GM23248 (cell line): Measurements from ENCODE around the gene CCL22.

ENCODE experiments used
- EZH2 ChIP-seq: fragments of 200-600 bp; sonication (generic); IDR thresholded peaks from 2 replicates; pipeline ENCODE4 v1.6.1; 2018; ENCODE audit warnings: antibody characterized with exemption, mild to moderate bottlenecking; ENCODE audit not compliant: insufficient read depth, poor library complexity, severe bottlenecking
- EZH2phosphoT487 ChIP-seq: fragments of 200-600 bp; sonication (generic); IDR thresholded peaks from 2 replicates; pipeline ENCODE4 v1.6.1; 2018; ENCODE audit warnings: antibody characterized with exemption, moderate library complexity, mild to moderate bottlenecking, low read depth; ENCODE audit not compliant: insufficient read depth

DNA sequence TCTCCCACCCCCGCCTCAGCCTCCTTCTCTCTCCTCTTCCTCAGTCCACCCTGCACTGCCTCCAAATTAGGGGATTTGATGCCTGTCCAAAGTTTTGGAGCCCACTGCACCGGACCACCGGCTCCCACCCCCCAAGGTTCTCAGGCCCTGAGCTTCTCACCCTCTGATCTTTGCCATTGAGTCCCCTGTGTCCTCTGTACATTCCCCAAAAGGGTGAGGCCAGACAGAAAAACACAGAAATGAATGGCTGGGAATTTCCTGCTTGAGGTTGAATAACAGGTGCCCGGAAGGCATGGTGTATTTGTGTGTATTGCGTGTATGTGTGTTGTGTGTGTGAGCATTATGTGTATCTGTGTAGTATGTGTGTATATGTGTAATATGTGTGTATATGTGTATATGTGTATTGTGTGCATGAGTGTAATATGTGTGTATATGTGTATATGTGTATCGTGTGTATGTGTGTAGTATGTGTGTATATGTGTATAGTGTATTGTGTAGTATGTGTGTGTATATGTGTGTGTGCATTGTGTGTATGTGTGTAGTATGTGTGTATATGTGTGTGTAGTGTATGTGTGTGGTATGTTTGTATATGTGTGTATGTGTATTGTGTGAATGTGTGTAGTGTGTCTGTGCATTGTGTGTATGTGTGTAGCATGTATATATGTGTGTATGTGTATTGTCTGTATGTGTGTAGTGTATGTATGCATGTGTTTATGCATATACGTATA is 29.9 kb downstream of the CCL22 start:
- TF ChIP-seq EZH2 (no peak), EZH2phosphoT487 (no peak)
